Heart left ventricle (tissue), 13 donors: ENCODE results near the gene ADH4.

Experiments used
- CTCF ChIP-seq, 12 donors: fragments of 200-600 bp; sonication (generic) in 4 of 12; IDR thresholded peaks; one replicate each; pipeline versions ENCODE4 v1.5.0 to v1.8.0; 2018 to 2022; ENCODE audit warnings: antibody characterized with exemption in 12 of 12, mild to moderate bottlenecking in 5 of 12
- POLR2A ChIP-seq, 2 donors: fragments of 450-650 bp; IDR thresholded peaks; one replicate each; pipeline ENCODE4 v1.6.1; 2017; ENCODE audit warnings: antibody characterized with exemption in 2 of 2, mild to moderate bottlenecking in 2 of 2, moderate library complexity in 2 of 2
- donor health status: ischemic (EF 13 %, LVEDD 7.1; RV severe dilation, severe dysfunction).
- donor health status: DM: no; HTN: yes; CAD: no.
- donor health status: DM: no; HTN: no; CAD: no.
- donor health status: ischemic (EF 25% LVEDD 6.9; RV normal size, moderate dysfunction).
- donor health status: ischemic (EF 25% LVEDD 5.7; RV mildly dilated, moderate dysfunction).
- donor health status: ischemic (EF 35%, LVEDD 5.7; RV mildly dilated, moderate dysfunction).
- donor health status: nonischemic (EF 11% LVEDD 7.7; RV severe dilation, severe dysfunction).
- donor health status: DM: yes; HTN: yes; CAD: no.
- donor health status: PGD.
- donor health status: ischemic (EF 29% LVEDD 5.4; RV normal size, mild dysfunction).
- donor health status: nonischemic (EF 23%, LVEDD 6.1; RV moderate dilation, normal function).

DNA sequence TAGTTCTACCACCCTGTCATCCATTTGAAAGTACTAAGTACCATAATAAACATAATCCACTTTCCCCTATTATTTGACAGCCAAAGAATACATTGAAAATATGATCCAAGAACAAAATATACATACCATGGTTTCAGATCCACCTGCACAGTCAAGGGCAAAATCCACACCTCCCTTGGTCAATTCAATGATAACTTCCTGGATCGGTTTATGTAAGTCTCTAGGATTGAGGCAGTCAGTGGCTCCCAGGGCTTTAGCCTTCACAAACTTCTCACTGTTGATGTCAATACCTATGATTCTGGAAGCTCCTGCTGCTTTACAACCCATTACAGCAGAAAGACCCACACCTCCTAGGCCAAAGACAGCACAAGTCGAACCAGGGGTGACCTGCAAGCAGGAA is 12.7 kb downstream of the ADH4 start:
- no peak for TF ChIP-seq CTCF (IDR thresholded peaks at IDR 0.05)
- TF ChIP-seq POLR2A (IDR thresholded peaks at IDR 0.05) = no peak
